Prostate gland (tissue), 2 donors: Measurements from ENCODE around the gene OSBPL2.

Source experiments
- CTCF ChIP-seq, 4 experiments: fragments of 200-600 bp in 2 of 4; fragments of 450-650 bp in 2 of 4; sonication (generic) in 2 of 4; IDR thresholded peaks; 1 replicate in 3 of 4; 2 replicates in 1 of 4; pipeline ENCODE4 v1.5.1; 2016 to 2019; ENCODE audit warnings: antibody characterized with exemption in 4 of 4, mild to moderate bottlenecking in 2 of 4, moderate library complexity in 2 of 4
- POLR2A ChIP-seq: fragments of 450-650 bp; IDR thresholded peaks from one replicate; pipeline ENCODE4 v1.6.1; 2016; ENCODE audit warnings: antibody characterized with exemption, mild to moderate bottlenecking
- POLR2AphosphoS5 ChIP-seq: sonication (generic); formaldehyde crosslinking; IDR thresholded peaks from one replicate; pipeline ENCODE4 v1.6.1; 2017; ENCODE audit warnings: antibody characterized with exemption

DNA sequence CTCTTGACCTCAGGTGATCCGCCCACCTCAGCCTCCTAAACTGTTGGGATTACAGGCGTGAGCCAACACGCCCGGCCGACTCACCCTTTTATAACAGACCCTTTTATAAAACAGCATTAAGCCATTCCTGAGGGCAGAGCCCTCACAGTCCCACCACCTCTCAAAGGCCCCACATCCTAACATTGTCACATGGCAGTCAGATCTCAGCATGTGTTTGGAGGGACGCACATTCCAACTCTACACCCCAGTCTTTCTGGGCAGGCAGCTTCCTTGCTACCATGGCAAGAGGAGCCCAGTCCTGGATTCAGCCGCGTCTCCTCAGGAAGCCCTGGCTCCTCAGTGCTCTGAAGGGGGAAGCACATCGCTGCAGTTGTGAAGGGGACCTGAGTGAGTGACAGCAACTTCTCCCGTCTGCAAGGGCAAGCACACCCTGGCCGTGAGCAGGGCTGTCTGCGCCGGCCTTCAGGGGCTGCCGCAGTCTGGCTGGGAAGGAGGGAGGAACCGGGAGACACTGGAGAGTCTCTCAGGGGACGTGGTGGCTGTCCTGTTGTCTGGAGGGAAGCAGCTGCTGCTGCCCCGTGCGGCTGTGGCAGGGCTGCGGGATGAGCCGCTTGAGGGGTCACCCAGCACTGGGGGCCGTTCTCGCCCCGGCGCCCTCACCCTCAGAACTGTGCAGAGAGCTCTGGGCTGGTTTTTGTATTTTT lies 15.9 kb downstream of the OSBPL2 start:
- TF ChIP-seq CTCF (IDR thresholded peaks at IDR 0.05), result no peak
- TF ChIP-seq POLR2AphosphoS5, result no peak
- TF ChIP-seq POLR2A, result no peak
